ENCODE data around the gene RBM5.

Gene RBM5

DNA sequence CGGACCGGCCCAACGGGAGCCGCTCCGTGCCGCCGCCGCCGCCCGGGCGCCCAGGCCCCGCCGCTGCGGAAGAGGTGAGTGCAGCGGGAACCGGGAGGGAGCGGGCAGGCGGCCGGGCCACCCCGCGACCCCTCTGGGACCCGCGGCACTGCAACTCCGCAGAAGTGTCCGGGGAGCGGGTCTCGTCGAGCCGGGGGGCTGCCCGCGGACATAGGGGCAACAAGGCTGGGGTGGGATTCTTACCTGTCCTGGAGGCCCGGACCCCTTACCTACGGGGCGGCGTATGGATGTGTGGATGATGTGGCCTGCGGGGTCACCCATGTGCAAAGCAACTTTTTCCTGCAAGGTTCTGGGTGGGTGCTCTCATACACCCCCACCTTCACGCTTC lies 66.8 kb downstream of the RBM5 start:
- H3K27ac ChIP-seq (ENCODE audit: low read length), result no peak overlapping the region
- no peak overlapping the region for H3K9ac ChIP-seq (ENCODE audit: low read length)
- H4K20me1 ChIP-seq (ENCODE audit: insufficient read depth, low read length), result no peaks in the 10 kb centered on the region
- H3K27me3 ChIP-seq (replicated peaks; ENCODE audit: insufficient read depth, low read length), result peaks cover 71% of the 10 kb centered on the region
- TF ChIP-seq EZH2phosphoT487 (IDR thresholded peaks at IDR 0.05; ENCODE audit: low read length), result no peak
- no peak overlapping the region for H2AFZ ChIP-seq (ENCODE audit: low read length)
- no peak overlapping the region for H3K4me2 ChIP-seq (ENCODE audit: low read depth, low read length)
- 0 out of 2 replicates have a peak, but pooled peaks cover 4% of the 10 kb centered on the region for H3K4me1 ChIP-seq (ENCODE audit: low read length)
- DNase-seq, result no peak
- H3K9me2 ChIP-seq (replicated peaks; ENCODE audit: insufficient read depth, low read length), result no peaks in the 10 kb centered on the region
- no peaks in the 10 kb centered on the region for H3K36me3 ChIP-seq (replicated peaks; ENCODE audit: insufficient read depth, low read length)
- no peaks in the 10 kb centered on the region for H3K9me3 ChIP-seq (replicated peaks; ENCODE audit: insufficient read depth, low read length)
- no peaks in the 10 kb centered on the region for H3F3A ChIP-seq (ENCODE audit: insufficient read depth, low read length)
- no peaks in the 10 kb centered on the region for H3K79me2 ChIP-seq (ENCODE audit: low read length)
- no peak overlapping the region for H3K4me3 ChIP-seq (ENCODE audit: low read length)

DNA sequence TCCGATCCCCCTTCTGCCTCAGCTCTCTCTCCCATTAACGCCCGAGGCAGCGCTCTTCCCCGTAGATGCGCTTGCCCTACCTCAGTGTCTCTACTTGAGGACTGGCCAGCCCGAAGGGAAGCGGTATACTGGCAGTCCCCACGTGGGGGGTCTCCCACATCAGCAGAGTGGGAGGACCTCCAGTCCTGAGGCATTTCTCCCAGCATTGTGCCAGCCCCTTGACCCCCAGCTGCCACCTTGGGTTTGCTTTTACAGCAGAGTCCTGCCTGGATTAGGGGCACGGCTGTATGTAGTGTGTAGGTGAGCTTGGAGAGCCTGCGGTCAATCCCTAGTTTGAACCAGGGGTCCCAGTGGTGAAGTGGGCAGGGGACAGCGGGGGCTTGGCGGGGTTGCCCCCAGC lies 67.2 kb downstream of the RBM5 start:
- Histone ChIP-seq H3K4me3 (ENCODE audit: low read length) (no peak overlapping the region), H3K27ac (ENCODE audit: low read length) (no peak overlapping the region), H3K79me2 (ENCODE audit: low read length) (no peaks in the 10 kb centered on the region), H3K9me2 (replicated peaks; ENCODE audit: insufficient read depth, low read length) (no peaks in the 10 kb centered on the region), H3K4me1 (ENCODE audit: low read length) (0 out of 2 replicates have a peak, but pooled peaks cover 4% of the 10 kb centered on the region), H3K36me3 (replicated peaks; ENCODE audit: insufficient read depth, low read length) (no peaks in the 10 kb centered on the region), H4K20me1 (ENCODE audit: insufficient read depth, low read length) (no peaks in the 10 kb centered on the region), H3K9ac (ENCODE audit: low read length) (no peak overlapping the region), H3K27me3 (replicated peaks; ENCODE audit: insufficient read depth, low read length) (peaks cover 72% of the 10 kb centered on the region), H3K9me3 (replicated peaks; ENCODE audit: insufficient read depth, low read length) (no peaks in the 10 kb centered on the region), H3F3A (ENCODE audit: insufficient read depth, low read length) (no peaks in the 10 kb centered on the region), H3K4me2 (ENCODE audit: low read depth, low read length) (no peak overlapping the region), H2AFZ (ENCODE audit: low read length) (no peak overlapping the region)
- DNase-seq, result no peak
- no peak for TF ChIP-seq EZH2 (optimal IDR thresholded peaks at IDR 0.05; ENCODE audit: low read depth, low read length)
- TF ChIP-seq, protein P1, sequence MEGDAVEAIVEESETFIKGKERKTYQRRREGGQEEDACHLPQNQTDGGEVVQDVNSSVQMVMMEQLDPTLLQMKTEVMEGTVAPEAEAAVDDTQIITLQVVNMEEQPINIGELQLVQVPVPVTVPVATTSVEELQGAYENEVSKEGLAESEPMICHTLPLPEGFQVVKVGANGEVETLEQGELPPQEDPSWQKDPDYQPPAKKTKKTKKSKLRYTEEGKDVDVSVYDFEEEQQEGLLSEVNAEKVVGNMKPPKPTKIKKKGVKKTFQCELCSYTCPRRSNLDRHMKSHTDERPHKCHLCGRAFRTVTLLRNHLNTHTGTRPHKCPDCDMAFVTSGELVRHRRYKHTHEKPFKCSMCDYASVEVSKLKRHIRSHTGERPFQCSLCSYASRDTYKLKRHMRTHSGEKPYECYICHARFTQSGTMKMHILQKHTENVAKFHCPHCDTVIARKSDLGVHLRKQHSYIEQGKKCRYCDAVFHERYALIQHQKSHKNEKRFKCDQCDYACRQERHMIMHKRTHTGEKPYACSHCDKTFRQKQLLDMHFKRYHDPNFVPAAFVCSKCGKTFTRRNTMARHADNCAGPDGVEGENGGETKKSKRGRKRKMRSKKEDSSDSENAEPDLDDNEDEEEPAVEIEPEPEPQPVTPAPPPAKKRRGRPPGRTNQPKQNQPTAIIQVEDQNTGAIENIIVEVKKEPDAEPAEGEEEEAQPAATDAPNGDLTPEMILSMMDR (IDR thresholded peaks at IDR 0.05; ENCODE audit: low read length), result no peak
- no peak for TF ChIP-seq EZH2phosphoT487 (IDR thresholded peaks at IDR 0.05; ENCODE audit: low read length)

DNA sequence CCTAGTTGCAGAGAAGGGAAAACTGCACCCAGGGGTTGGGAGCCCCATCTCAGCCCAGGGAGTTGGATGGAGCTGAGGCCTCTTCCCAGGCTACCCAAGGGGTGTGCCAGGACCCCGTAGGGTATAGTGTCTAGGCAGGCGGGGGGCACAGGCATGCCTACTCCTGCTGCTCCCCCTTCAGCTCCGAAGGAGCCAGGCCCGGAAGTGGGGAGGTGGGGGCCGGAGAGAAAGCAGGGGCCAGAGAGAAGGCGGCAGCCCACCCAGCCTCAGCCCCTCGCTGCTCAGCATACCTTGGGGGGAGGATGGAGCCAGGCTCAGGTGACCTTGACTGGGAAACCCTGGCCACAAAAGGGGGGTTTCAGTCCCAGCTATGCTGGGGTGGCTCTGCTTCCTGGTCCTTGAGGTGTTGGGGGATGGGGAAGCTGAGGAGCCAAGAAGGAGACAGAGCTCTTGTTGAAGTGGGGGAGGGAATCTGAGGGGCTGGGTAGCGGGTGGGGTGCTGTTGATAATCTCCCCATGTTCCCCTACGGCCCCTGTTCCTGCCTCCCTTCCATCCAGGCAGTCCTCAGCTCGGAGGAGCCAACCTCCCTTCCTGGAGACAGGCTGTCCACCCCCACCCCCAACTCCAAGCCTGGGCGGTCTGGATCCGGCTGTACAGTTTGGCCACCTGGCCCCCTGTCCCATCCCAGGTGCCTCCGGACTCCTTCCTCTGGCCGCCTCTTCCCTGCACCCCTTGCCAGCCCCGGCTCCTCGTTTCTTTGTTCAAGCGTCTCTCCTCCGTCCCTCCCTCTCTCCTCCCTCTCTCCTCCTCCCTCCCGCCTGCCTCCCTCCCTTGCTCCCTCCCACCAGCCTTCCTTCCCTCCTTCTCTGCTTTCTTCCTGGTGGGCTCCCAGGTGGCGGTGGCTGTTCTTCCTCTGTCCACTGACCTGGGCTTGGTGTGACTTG lies 68.1 kb downstream of the RBM5 start:
- no peak overlapping the region for H3K4me3 ChIP-seq (ENCODE audit: low read length)
- H3K36me3 ChIP-seq (replicated peaks; ENCODE audit: insufficient read depth, low read length), result no peaks in the 10 kb centered on the region
- H4K20me1 ChIP-seq (ENCODE audit: insufficient read depth, low read length), result no peaks in the 10 kb centered on the region
- no peaks in the 10 kb centered on the region for H3K9me3 ChIP-seq (replicated peaks; ENCODE audit: insufficient read depth, low read length)
- 0 out of 2 replicates have a peak, but pooled peaks cover 4% of the 10 kb centered on the region for H3K4me1 ChIP-seq (ENCODE audit: low read length)
- H3K9ac ChIP-seq (ENCODE audit: low read length), result no peak overlapping the region
- no peak overlapping the region for H3K4me2 ChIP-seq (ENCODE audit: low read depth, low read length)
- no peak for DNase-seq
- TF ChIP-seq, protein P1 (IDR thresholded peaks at IDR 0.05; ENCODE audit: low read length), result no peak
- TF ChIP-seq EZH2 (optimal IDR thresholded peaks at IDR 0.05; ENCODE audit: low read depth, low read length), result no peak
- TF ChIP-seq EZH2phosphoT487 (IDR thresholded peaks at IDR 0.05; ENCODE audit: low read length), result no peak
- H3K27me3 ChIP-seq (replicated peaks; ENCODE audit: insufficient read depth, low read length), result peaks cover 81% of the 10 kb centered on the region
- no peak overlapping the region for H2AFZ ChIP-seq (ENCODE audit: low read length)
- H3F3A ChIP-seq (ENCODE audit: insufficient read depth, low read length), result no peaks in the 10 kb centered on the region
- no peak overlapping the region for H3K27ac ChIP-seq (ENCODE audit: low read length)
- H3K79me2 ChIP-seq (ENCODE audit: low read length), result no peaks in the 10 kb centered on the region
- no peaks in the 10 kb centered on the region for H3K9me2 ChIP-seq (replicated peaks; ENCODE audit: insufficient read depth, low read length)
